ENCODE data around the gene AAK1. TPM values are rescaled to one million over a fixed set of nuclear protein-coding genes. Genes with fewer than 3 reads are reported as not detected.
"Not testable (repeated sequence)": the region's sequence is repeated elsewhere in the genome, so short reads cannot be mapped to it uniquely, and the experiment has no call there.

The AAK1 gene
- total RNA-seq, 1 donor from 2014 or later = 72.6 TPM

DNA sequence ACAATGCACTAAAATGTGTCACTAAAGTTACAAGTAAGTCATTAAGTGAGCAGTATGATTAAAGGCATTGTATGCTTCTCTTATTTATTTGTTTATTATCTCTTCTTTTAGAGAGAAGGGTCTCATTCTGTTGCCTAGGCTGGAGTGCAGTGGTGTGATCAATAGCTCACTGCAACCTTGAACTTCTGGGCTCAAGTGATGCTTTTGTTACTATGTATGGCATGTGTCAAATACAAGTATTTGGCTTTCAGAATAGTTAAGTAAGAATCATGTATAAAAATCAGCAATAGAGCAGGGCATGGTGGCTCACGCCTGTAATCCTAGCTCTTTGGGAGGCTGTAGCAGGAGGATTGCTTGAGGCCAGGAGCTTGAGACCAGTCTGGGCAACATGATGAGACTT lies 15.8 kb upstream of the AAK1 start:
- Histone ChIP-seq H3K4me1 (no peaks in the 10 kb centered on the region), H3K9me3 (no peaks in the 10 kb centered on the region), H3K36me3 (no peaks in the 10 kb centered on the region), H3K27me3 (no peaks in the 10 kb centered on the region), H3K4me3 (no peak overlapping the region), H3K27ac (no peak overlapping the region)
- TF ChIP-seq CTCF (IDR thresholded peaks at IDR 0.05) = no peak
- intact Hi-C loops (cut with DNase I) = no loop called here
- ATAC-seq (no peak), DNase-seq (no peak)

- DNase-seq = no peak
- intact Hi-C loops (cut with DNase I) = no loop called here
- H3K27me3 ChIP-seq = no peaks in the 10 kb centered on the region
- no peak overlapping the region for H3K27ac ChIP-seq
- H3K9me3 ChIP-seq = no peaks in the 10 kb centered on the region
- ATAC-seq = no peak
- no peaks in the 10 kb centered on the region for H3K4me1 ChIP-seq
- no peak for TF ChIP-seq CTCF (IDR thresholded peaks at IDR 0.05)
- H3K36me3 ChIP-seq = no peaks in the 10 kb centered on the region
- H3K4me3 ChIP-seq = no peak overlapping the region
These were observed 8.7 kb upstream of the AAK1 start for GRCh38 chr2:69652206-69652605.

GRCh38 chr2:69647196-69647595 lies 3.7 kb upstream of the AAK1 start:
- H3K27ac ChIP-seq; H3K27me3 ChIP-seq; H3K36me3 ChIP-seq; ATAC-seq; H3K4me3 ChIP-seq; DNase-seq; intact Hi-C loops (cut with DNase I); H3K9me3 ChIP-seq: not testable (repeated sequence)
- peaks cover 15% of the 10 kb centered on the region for H3K4me1 ChIP-seq

DNA sequence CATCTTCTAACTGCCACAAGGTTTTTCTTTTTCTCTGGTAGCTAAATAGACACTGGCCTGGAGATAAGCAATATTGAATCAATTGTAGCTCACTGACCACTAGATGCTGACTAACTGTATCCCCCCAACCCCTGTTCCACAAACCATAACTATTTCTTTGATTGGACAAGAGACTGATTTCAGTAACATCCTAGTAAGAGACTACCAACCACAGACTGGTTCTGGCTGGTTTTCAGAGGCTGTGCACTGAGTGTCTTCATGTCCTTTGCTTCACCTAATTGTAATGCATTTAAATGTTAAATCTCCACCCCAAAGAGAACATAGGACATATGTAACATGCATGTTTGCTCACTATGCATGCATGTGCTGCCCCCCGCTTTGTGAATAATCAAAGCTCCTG lies 3.2 kb upstream of the AAK1 start:
- DNase-seq = no peak
- no peaks in the 10 kb centered on the region for H3K9me3 ChIP-seq
- intact Hi-C loops (cut with DNase I) = no loop called here
- no peaks in the 10 kb centered on the region for H3K36me3 ChIP-seq
- H3K27ac ChIP-seq = no peak overlapping the region
- ATAC-seq = no peak
- H3K4me3 ChIP-seq = no peak overlapping the region
- no peaks in the 10 kb centered on the region for H3K27me3 ChIP-seq
- H3K4me1 ChIP-seq = peaks cover 18% of the 10 kb centered on the region
- TF ChIP-seq CTCF (IDR thresholded peaks at IDR 0.05) = no peak

DNA sequence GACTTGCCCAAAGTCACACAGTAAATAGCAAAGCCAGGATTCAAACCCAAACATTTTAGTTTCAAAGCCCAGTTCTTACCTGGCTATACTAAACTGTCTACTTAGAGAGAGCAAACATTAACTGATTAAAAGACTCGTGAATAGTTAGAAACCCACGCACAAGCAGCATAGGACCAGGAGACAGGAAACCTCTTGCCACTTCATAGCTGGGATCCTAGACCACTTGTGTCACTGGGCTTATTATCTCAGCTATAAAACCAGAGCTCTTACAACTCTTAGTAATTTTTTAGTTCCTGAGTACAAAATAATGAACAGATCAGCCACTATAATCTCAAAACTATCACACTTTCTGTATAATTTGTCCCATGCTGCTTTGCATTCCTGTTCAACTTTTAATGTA lies 2.4 kb upstream of the AAK1 start:
- Histone ChIP-seq H3K36me3 (no peaks in the 10 kb centered on the region), H3K27ac (no peak overlapping the region), H3K27me3 (no peaks in the 10 kb centered on the region), H3K4me1 (peaks cover 26% of the 10 kb centered on the region), H3K4me3 (no peak overlapping the region), H3K9me3 (no peaks in the 10 kb centered on the region)
- intact Hi-C loops (cut with DNase I) = no loop called here
- DNase-seq = no peak
- no peak for ATAC-seq
- no peak for TF ChIP-seq CTCF (IDR thresholded peaks at IDR 0.05)

- ATAC-seq (no peak), DNase-seq (no peak)
- Histone ChIP-seq H3K36me3 (peaks cover 3% of the 10 kb centered on the region), H3K27ac (peak overlapping the region; percentile 97), H3K9me3 (no peaks in the 10 kb centered on the region), H3K4me1 (peaks cover 34% of the 10 kb centered on the region), H3K27me3 (no peaks in the 10 kb centered on the region), H3K4me3 (peak overlapping the region; percentile 99)
- TF ChIP-seq CTCF (IDR thresholded peaks at IDR 0.05) = no peak
- intact Hi-C loops (cut with DNase I) = no loop called here
These were observed 1.5 kb upstream of the AAK1 start for GRCh38 chr2:69645031-69645431.

Measured in upper lobe of right lung (tissue), 1 donor.